Measurements from ENCODE around the gene CTXND1.

CTXND1 gene

GRCh38 chr15:80251428-80252120 lies 439 bp downstream of the CTXND1 start:
- no peak overlapping the region for H3K4me2 ChIP-seq (ENCODE audit: low read length)
- no peaks in the 10 kb centered on the region for H3F3A ChIP-seq (ENCODE audit: control insufficient read depth, insufficient read depth)
- H3K79me2 ChIP-seq (ENCODE audit: control insufficient read depth, low read length), result no peaks in the 10 kb centered on the region
- no peaks in the 10 kb centered on the region for H3K36me3 ChIP-seq (ENCODE audit: control insufficient read depth, low read length)
- H3K27me3 ChIP-seq (ENCODE audit: control insufficient read depth, low read length), result peaks cover 25% of the 10 kb centered on the region
- H3K4me1 ChIP-seq (ENCODE audit: control insufficient read depth, low read length), result no peaks in the 10 kb centered on the region
- no peaks in the 10 kb centered on the region for H3K9me3 ChIP-seq (ENCODE audit: control insufficient read depth, insufficient read depth, low read length)
- TF ChIP-seq CTCF (IDR thresholded peaks at IDR 0.05; ENCODE audit: low read depth, low read length, poor library complexity, severe bottlenecking), result no peak
- TF ChIP-seq EZH2phosphoT487 (IDR thresholded peaks at IDR 0.05; ENCODE audit: borderline replicate concordance, low read length), result no peak
- H3K4me3 ChIP-seq (ENCODE audit: low read length), result no peak overlapping the region
- no peaks in the 10 kb centered on the region for H4K20me1 ChIP-seq (ENCODE audit: control insufficient read depth, insufficient read depth, low read depth, low read length)
- H3K9me2 ChIP-seq (replicated peaks; ENCODE audit: control insufficient read depth, low read length), result no peaks in the 10 kb centered on the region
- no peak overlapping the region for H3K27ac ChIP-seq (ENCODE audit: low read depth, low read length)

- no peaks in the 10 kb centered on the region for H3K36me3 ChIP-seq (ENCODE audit: control insufficient read depth, low read length)
- no peaks in the 10 kb centered on the region for H4K20me1 ChIP-seq (ENCODE audit: control insufficient read depth, insufficient read depth, low read depth, low read length)
- H3K9me2 ChIP-seq (replicated peaks; ENCODE audit: control insufficient read depth, low read length), result no peaks in the 10 kb centered on the region
- peaks cover 27% of the 10 kb centered on the region for H3K27me3 ChIP-seq (ENCODE audit: control insufficient read depth, low read length)
- no peaks in the 10 kb centered on the region for H3F3A ChIP-seq (ENCODE audit: control insufficient read depth, insufficient read depth)
- no peak overlapping the region for H3K4me3 ChIP-seq (ENCODE audit: low read length)
- H3K79me2 ChIP-seq (ENCODE audit: control insufficient read depth, low read length), result no peaks in the 10 kb centered on the region
- H3K9me3 ChIP-seq (ENCODE audit: control insufficient read depth, insufficient read depth, low read length), result no peaks in the 10 kb centered on the region
- TF ChIP-seq CTCF (IDR thresholded peaks at IDR 0.05; ENCODE audit: low read depth, low read length, poor library complexity, severe bottlenecking) (no peak), EZH2phosphoT487 (IDR thresholded peaks at IDR 0.05; ENCODE audit: borderline replicate concordance, low read length) (no peak)
- H3K4me1 ChIP-seq (ENCODE audit: control insufficient read depth, low read length), result no peaks in the 10 kb centered on the region
- H3K27ac ChIP-seq (ENCODE audit: low read depth, low read length), result no peak overlapping the region
- H3K4me2 ChIP-seq (ENCODE audit: low read length), result no peak overlapping the region
Measured at GRCh38 chr15:80250614-80251427, 1.2 kb downstream of the CTXND1 start.

GRCh38 chr15:80249973-80250372 lies 2.0 kb downstream of the CTXND1 start:
- no peaks in the 10 kb centered on the region for H3K9me2 ChIP-seq (replicated peaks; ENCODE audit: control insufficient read depth, low read length)
- no peaks in the 10 kb centered on the region for H3K36me3 ChIP-seq (ENCODE audit: control insufficient read depth, low read length)
- H3K27me3 ChIP-seq (ENCODE audit: control insufficient read depth, low read length), result peaks cover 25% of the 10 kb centered on the region
- H3K27ac ChIP-seq (ENCODE audit: low read depth, low read length), result no peak overlapping the region
- H3K9me3 ChIP-seq (ENCODE audit: control insufficient read depth, insufficient read depth, low read length), result no peaks in the 10 kb centered on the region
- H3K79me2 ChIP-seq (ENCODE audit: control insufficient read depth, low read length), result no peaks in the 10 kb centered on the region
- H3K4me3 ChIP-seq (ENCODE audit: low read length), result no peak overlapping the region
- H3K4me2 ChIP-seq (ENCODE audit: low read length), result no peak overlapping the region
- TF ChIP-seq EZH2phosphoT487 (IDR thresholded peaks at IDR 0.05; ENCODE audit: borderline replicate concordance, low read length), result no peak
- no peak for TF ChIP-seq CTCF (IDR thresholded peaks at IDR 0.05; ENCODE audit: low read depth, low read length, poor library complexity, severe bottlenecking)
- no peaks in the 10 kb centered on the region for H3F3A ChIP-seq (ENCODE audit: control insufficient read depth, insufficient read depth)
- no peaks in the 10 kb centered on the region for H4K20me1 ChIP-seq (ENCODE audit: control insufficient read depth, insufficient read depth, low read depth, low read length)
- no peaks in the 10 kb centered on the region for H3K4me1 ChIP-seq (ENCODE audit: control insufficient read depth, low read length)

Measured in DOHH2 (cell line).